ENCODE results near the gene TRIM60.
"Not testable (repeated sequence)": the region's sequence is repeated elsewhere in the genome, so short reads cannot be mapped to it uniquely, and the experiment has no call there.

TRIM60 gene

GRCh38 chr4:165031436-165032211 lies at the start of gene TRIM60:
TRIM60 (plus strand) TSS chr4:165031999; CDS start chr4:165040073, 8,074 bp downstream.
- no peak within 1 kb of the TSS for H3K4me3 ChIP-seq (ENCODE audit: control insufficient read depth, low read depth, low read length)
- TF ChIP-seq, protein P1, sequence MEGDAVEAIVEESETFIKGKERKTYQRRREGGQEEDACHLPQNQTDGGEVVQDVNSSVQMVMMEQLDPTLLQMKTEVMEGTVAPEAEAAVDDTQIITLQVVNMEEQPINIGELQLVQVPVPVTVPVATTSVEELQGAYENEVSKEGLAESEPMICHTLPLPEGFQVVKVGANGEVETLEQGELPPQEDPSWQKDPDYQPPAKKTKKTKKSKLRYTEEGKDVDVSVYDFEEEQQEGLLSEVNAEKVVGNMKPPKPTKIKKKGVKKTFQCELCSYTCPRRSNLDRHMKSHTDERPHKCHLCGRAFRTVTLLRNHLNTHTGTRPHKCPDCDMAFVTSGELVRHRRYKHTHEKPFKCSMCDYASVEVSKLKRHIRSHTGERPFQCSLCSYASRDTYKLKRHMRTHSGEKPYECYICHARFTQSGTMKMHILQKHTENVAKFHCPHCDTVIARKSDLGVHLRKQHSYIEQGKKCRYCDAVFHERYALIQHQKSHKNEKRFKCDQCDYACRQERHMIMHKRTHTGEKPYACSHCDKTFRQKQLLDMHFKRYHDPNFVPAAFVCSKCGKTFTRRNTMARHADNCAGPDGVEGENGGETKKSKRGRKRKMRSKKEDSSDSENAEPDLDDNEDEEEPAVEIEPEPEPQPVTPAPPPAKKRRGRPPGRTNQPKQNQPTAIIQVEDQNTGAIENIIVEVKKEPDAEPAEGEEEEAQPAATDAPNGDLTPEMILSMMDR (IDR thresholded peaks at IDR 0.05; ENCODE audit: control insufficient read depth, insufficient read depth, low read depth, low read length, missing control alignments), result no peak
- DNase-seq (ENCODE audit: low read depth), result no peak

DNA sequence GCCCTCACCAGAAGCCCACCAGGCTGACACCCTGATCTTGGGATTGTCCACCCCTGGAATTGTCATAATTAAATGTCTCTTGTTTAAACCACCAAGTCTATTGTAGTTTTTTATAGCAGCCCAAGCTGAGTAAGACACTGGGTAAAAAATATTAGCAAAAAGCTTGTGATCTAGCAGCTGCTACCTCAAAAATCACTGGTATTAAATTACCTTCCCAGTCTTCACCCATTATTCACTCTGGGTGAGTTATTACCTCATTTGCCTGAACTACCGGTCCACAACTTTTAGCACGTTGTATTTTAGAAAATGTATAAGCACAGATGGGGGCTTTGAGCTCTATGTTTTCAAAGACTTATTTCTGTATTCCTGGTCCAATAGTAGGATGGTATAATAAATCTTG lies 42.3 kb upstream of the TRIM60 start:
- DNase-seq (ENCODE audit: low read depth), result no peak
- no peak overlapping the region for H3K4me3 ChIP-seq (ENCODE audit: control insufficient read depth, low read depth, low read length)
- TF ChIP-seq, protein P1 (IDR thresholded peaks at IDR 0.05; ENCODE audit: control insufficient read depth, insufficient read depth, low read depth, low read length, missing control alignments), result no peak

DNA sequence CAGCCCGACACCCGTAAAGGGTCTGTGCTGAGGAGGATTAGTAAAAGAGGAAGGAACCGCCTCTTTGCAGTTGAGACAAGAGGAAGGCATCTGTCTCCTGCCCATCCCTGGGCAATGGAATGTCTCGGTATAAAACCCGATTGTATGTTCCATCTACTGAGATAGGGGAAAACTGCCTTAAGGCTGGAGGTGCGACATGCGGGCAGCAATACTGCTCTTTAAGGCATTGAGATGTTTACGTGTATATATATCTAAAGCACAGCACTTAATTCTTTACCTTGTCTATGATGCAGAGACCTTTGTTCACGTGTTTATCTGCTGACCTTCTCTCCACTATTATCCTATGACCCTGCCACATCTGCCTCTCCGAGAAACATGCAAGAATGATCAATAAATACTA lies 41.0 kb upstream of the TRIM60 start:
- not testable (repeated sequence) for DNase-seq (ENCODE audit: low read depth); H3K4me3 ChIP-seq (ENCODE audit: control insufficient read depth, low read depth, low read length)

- DNase-seq (ENCODE audit: low read depth); H3K4me3 ChIP-seq (ENCODE audit: control insufficient read depth, low read depth, low read length): not testable (repeated sequence)
Observed at GRCh38 chr4:164996123-164996522, 35.7 kb upstream of the TRIM60 start.

GRCh38 chr4:164997324-164997723 lies 34.5 kb upstream of the TRIM60 start:
- no peak overlapping the region for H3K4me3 ChIP-seq (ENCODE audit: control insufficient read depth, low read depth, low read length)
- no peak for DNase-seq (ENCODE audit: low read depth)
- TF ChIP-seq, protein P1 (IDR thresholded peaks at IDR 0.05; ENCODE audit: control insufficient read depth, insufficient read depth, low read depth, low read length, missing control alignments), result no peak

DNA sequence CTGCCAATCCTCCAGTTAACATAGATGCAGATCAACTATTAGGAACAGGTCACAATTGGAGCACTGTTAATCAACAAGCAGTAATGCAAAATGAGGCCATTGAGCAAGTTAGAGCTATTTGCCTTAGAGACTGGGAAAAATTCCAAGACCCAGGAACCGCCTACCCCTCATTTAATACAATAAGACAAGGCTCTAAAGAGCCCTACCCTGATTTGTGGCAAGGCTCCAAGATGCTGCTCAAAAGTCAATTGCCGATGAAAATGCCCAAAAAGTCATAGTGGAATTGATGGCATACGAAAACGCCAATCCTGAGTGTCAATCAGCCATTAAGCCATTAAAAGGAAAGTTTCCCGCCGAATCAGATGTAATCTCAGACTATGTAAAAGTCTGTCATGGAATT lies 33.9 kb upstream of the TRIM60 start:
- DNase-seq (ENCODE audit: low read depth), result no peak
- no peak overlapping the region for H3K4me3 ChIP-seq (ENCODE audit: control insufficient read depth, low read depth, low read length)
- TF ChIP-seq, protein P1 (IDR thresholded peaks at IDR 0.05; ENCODE audit: control insufficient read depth, insufficient read depth, low read depth, low read length, missing control alignments), result no peak

GRCh38 chr4:164998526-164999080 lies 33.2 kb upstream of the TRIM60 start:
- H3K4me3 ChIP-seq (ENCODE audit: control insufficient read depth, low read depth, low read length); DNase-seq (ENCODE audit: low read depth): not testable (repeated sequence)

- not testable (repeated sequence) for H3K4me3 ChIP-seq (ENCODE audit: control insufficient read depth, low read depth, low read length); DNase-seq (ENCODE audit: low read depth)
Observed at GRCh38 chr4:165001957-165002356, 29.8 kb upstream of the TRIM60 start.

GRCh38 chr4:165005352-165005925 lies 26.4 kb upstream of the TRIM60 start:
- no peak for DNase-seq (ENCODE audit: low read depth)
- TF ChIP-seq, protein P1 (IDR thresholded peaks at IDR 0.05; ENCODE audit: control insufficient read depth, insufficient read depth, low read depth, low read length, missing control alignments), result no peak
- H3K4me3 ChIP-seq (ENCODE audit: control insufficient read depth, low read depth, low read length), result no peak overlapping the region

Data from AG09309 (cell line).